Right lobe of liver (tissue), 6 donors: ENCODE data around the gene BDNF. TPM values are rescaled to one million over a fixed set of nuclear protein-coding genes. Genes with fewer than 3 reads are reported as not detected.

Experiments
- ATAC-seq, 4 donors: fragments of 200-7000 bp; cut with Tn5 transposase; one replicate each; pipeline ENCODE4 v1.9.1; 2020; ENCODE audit warnings: mild to moderate bottlenecking in 4 of 4, moderate library complexity in 4 of 4
- DNase-seq, 3 donors: peaks; one replicate each; pipeline ENCODE4 v3.0.0-alpha.2; 2020
- H3K27ac ChIP-seq, 3 donors: fragments of 200-600 bp; one replicate each; pipeline ENCODE4 v1.8.0; 2022
- H3K27me3 ChIP-seq, 2 donors: fragments of 200-600 bp; one replicate each; pipeline ENCODE4 v1.8.0; 2022
- H3K36me3 ChIP-seq, 4 donors: fragments of 200-600 bp; sonication (generic) in 1 of 4; one replicate each; pipeline versions ENCODE4 v1.5.1 to v1.8.0; 2017 to 2022; ENCODE audit warnings: control low read depth in 1 of 4
- H3K4me1 ChIP-seq, 4 donors: fragments of 200-600 bp; sonication (generic) in 1 of 4; one replicate each; pipeline versions ENCODE4 v1.5.1 to v1.8.0; 2017 to 2022; ENCODE audit warnings: control low read depth in 1 of 4
- H3K4me3 ChIP-seq, 3 donors: fragments of 200-600 bp; one replicate each; pipeline ENCODE4 v1.8.0; 2022
- H3K9me3 ChIP-seq, 4 donors: fragments of 200-600 bp; sonication (generic) in 1 of 4; one replicate each; pipeline versions ENCODE4 v1.5.1 to v1.8.0; 2017 to 2022; ENCODE audit warnings: control low read depth in 1 of 4
- CTCF ChIP-seq, 4 donors: fragments of 200-600 bp in 3 of 4; fragments of 450-650 bp in 1 of 4; IDR thresholded peaks; one replicate each; pipeline versions ENCODE4 v1.5.1 to v1.8.0; 2016 to 2022; ENCODE audit warnings: antibody characterized with exemption in 4 of 4, mild to moderate bottlenecking in 2 of 4
- POLR2A ChIP-seq: fragments of 450-650 bp; IDR thresholded peaks from one replicate; pipeline ENCODE4 v1.6.1; 2017; ENCODE audit warnings: antibody characterized with exemption, mild to moderate bottlenecking
- WGBS: methylation state at CpG from one replicate; pipeline ENCODE4 v1.1.6; 2018; ENCODE audit warnings: low coverage, low lambda C conversion rate; ENCODE audit not compliant: insufficient coverage; ENCODE audit errors: missing lambda C conversion rate; 5-methylcytosine and 5-hydroxymethylcytosine counted together
- intact Hi-C, 2 donors: fragments of 100-400 bp; cut with DNase I; formaldehyde crosslinking; loops; one replicate each; pipeline versions ENCODE4 v1.11.2 to v1.14.1; 2022
- total RNA-seq, 6 experiments: library from RNA; depleted of rRNA in 2 of 6; stranded (reverse); fragments of >200 nt in 2 of 6; fragmentation: NEBNext Ultra II Directional in 3 of 6; extraction: Animal tissue kit (Norgen Biotek cat#: 25700) in 3 of 6; gene quantifications; one replicate each; pipeline versions ENCODE4 v1.1.0 to v1.2.4, GENCODE V29; 2016 to 2023
- donor health status: DM: no; HTN: yes; CAD: no.
- donor health status: DM: no; HTN: no; CAD: no.
- donor health status: DM: no; HTN: no; CAD: no.
- donor health status: DM: no; HTN: yes; CAD: no.
- donor health status: DM: no; HTN: yes; CAD: no.

BDNF gene
- total RNA-seq, 6 experiments from 2014 or later = 0.06 to 0.27 (median 0.12) TPM; not detected in 3

- DNase-seq (no peak), ATAC-seq (no peak)
- no peak overlapping the region for H3K27ac ChIP-seq
- intact Hi-C loops = no loop called here
- no peaks in the 10 kb centered on the region for H3K9me3 ChIP-seq
- H3K36me3 ChIP-seq = no peaks in the 10 kb centered on the region
- no peaks in the 10 kb centered on the region for H3K27me3 ChIP-seq
- TF ChIP-seq POLR2A (no peak), CTCF (IDR thresholded peaks at IDR 0.05) (no peak)
- WGBS = 83% methylated on average over 9 of the region's 9 CpGs
- no peak overlapping the region for H3K4me3 ChIP-seq
- H3K4me1 ChIP-seq = no peaks in the 10 kb centered on the region
These were observed 87.0 kb downstream of the BDNF start for GRCh38 chr11:27612932-27613880.

GRCh38 chr11:27611947-27612455 is 88.3 kb downstream of the BDNF start:
- H3K4me3 ChIP-seq = no peak overlapping the region
- no peaks in the 10 kb centered on the region for H3K4me1 ChIP-seq
- DNase-seq = no peak
- no peaks in the 10 kb centered on the region for H3K36me3 ChIP-seq
- intact Hi-C loops = no loop called here
- H3K9me3 ChIP-seq = no peaks in the 10 kb centered on the region
- H3K27ac ChIP-seq = no peak overlapping the region
- no peaks in the 10 kb centered on the region for H3K27me3 ChIP-seq
- ATAC-seq = no peak
- no peak for TF ChIP-seq CTCF (IDR thresholded peaks at IDR 0.05)
- TF ChIP-seq POLR2A = no peak
- 86% methylated on average over 3 of the region's 3 CpGs for WGBS

GRCh38 chr11:27611390-27611789 is 88.9 kb downstream of the BDNF start:
- Histone ChIP-seq H3K9me3 (no peaks in the 10 kb centered on the region), H3K4me3 (no peak overlapping the region), H3K4me1 (no peaks in the 10 kb centered on the region), H3K36me3 (no peaks in the 10 kb centered on the region), H3K27ac (no peak overlapping the region), H3K27me3 (no peaks in the 10 kb centered on the region)
- 67% methylated on average over 1 of the region's 1 CpG for WGBS
- DNase-seq = no peak
- no peak for ATAC-seq
- TF ChIP-seq POLR2A (no peak), CTCF (IDR thresholded peaks at IDR 0.05) (no peak)
- intact Hi-C loops = no loop called here

- Histone ChIP-seq H3K27ac (no peak overlapping the region), H3K27me3 (no peaks in the 10 kb centered on the region), H3K4me3 (no peak overlapping the region), H3K9me3 (no peaks in the 10 kb centered on the region), H3K36me3 (no peaks in the 10 kb centered on the region), H3K4me1 (no peaks in the 10 kb centered on the region)
- ATAC-seq (no peak), DNase-seq (no peak)
- TF ChIP-seq POLR2A = no peak
- intact Hi-C loops = no loop called here
These were observed 89.3 kb downstream of the BDNF start for GRCh38 chr11:27610946-27611345.

GRCh38 chr11:27610280-27610679 is 90.0 kb downstream of the BDNF start:
- DNase-seq (no peak), ATAC-seq (no peak)
- H3K4me3 ChIP-seq = no peak overlapping the region
- no peaks in the 10 kb centered on the region for H3K27me3 ChIP-seq
- H3K36me3 ChIP-seq = no peaks in the 10 kb centered on the region
- no peak overlapping the region for H3K27ac ChIP-seq
- 94% methylated on average over 3 of the region's 3 CpGs for WGBS
- intact Hi-C loops = no loop called here
- no peak for TF ChIP-seq POLR2A
- no peak for TF ChIP-seq CTCF (IDR thresholded peaks at IDR 0.05)
- no peaks in the 10 kb centered on the region for H3K9me3 ChIP-seq
- no peaks in the 10 kb centered on the region for H3K4me1 ChIP-seq
